Measurements from ENCODE around the gene TMEM219.

TMEM219 gene

GRCh38 chr16:29982560-29983419 is 20.9 kb downstream of the TMEM219 start:
- DNase-seq (ENCODE audit: low spot score): no peak

GRCh38 chr16:29983420-29984136 is 21.7 kb downstream of the TMEM219 start:
- DNase-seq (ENCODE audit: low spot score): no peak

GRCh38 chr16:29984137-29984763 is 22.4 kb downstream of the TMEM219 start:
- no peak for DNase-seq (ENCODE audit: low spot score)

GRCh38 chr16:29984764-29985147 is 22.9 kb downstream of the TMEM219 start:
- DNase-seq (ENCODE audit: low spot score): no peak

GRCh38 chr16:29985271-29985811 is 23.5 kb downstream of the TMEM219 start:
- no peak for DNase-seq (ENCODE audit: low spot score)

- no peak for DNase-seq (ENCODE audit: low spot score)
Measured at GRCh38 chr16:29986231-29986630, 24.4 kb downstream of the TMEM219 start.

GRCh38 chr16:29986931-29987330 is 25.1 kb downstream of the TMEM219 start:
- DNase-seq (ENCODE audit: low spot score): no peak

- no peak for DNase-seq (ENCODE audit: low spot score)
Measured at GRCh38 chr16:29987371-29988085, 25.6 kb downstream of the TMEM219 start.

- no peak for DNase-seq (ENCODE audit: low spot score)
Measured at GRCh38 chr16:29988346-29989075, 26.6 kb downstream of the TMEM219 start.

GRCh38 chr16:29989111-29989858 is 27.4 kb downstream of the TMEM219 start:
- DNase-seq (ENCODE audit: low spot score): no peak

GRCh38 chr16:29990034-29990433 is 28.2 kb downstream of the TMEM219 start:
- DNase-seq (ENCODE audit: low spot score): no peak

- DNase-seq (ENCODE audit: low spot score): no peak
Measured at GRCh38 chr16:29990883-29991570, 29.1 kb downstream of the TMEM219 start.

- no peak for DNase-seq (ENCODE audit: low spot score)
Measured at GRCh38 chr16:29991571-29991904, 29.7 kb downstream of the TMEM219 start.

- no peak for DNase-seq (ENCODE audit: low spot score)
Measured at GRCh38 chr16:29992344-29992967, 30.6 kb downstream of the TMEM219 start.

- DNase-seq (ENCODE audit: low spot score): no peak
Measured at GRCh38 chr16:29993191-29993902, 31.5 kb downstream of the TMEM219 start.

- no peak for DNase-seq (ENCODE audit: low spot score)
Measured at GRCh38 chr16:29993903-29994599, 32.2 kb downstream of the TMEM219 start.

GRCh38 chr16:29994600-29995323 is 32.9 kb downstream of the TMEM219 start:
- no peak for DNase-seq (ENCODE audit: low spot score)

Data from hematopoietic multipotent progenitor cell treated with erythropoietin and hydrocortisone succinate and interleukin-3 and kit ligand, for 17 days (in vitro differentiated cells).